Measurements from ENCODE around the gene CYP19A1.

The CYP19A1 gene

GRCh38 chr15:51227940-51228732 is 110.3 kb downstream of the CYP19A1 start:
- DNase-seq (ENCODE audit: low spot score), result peak; percentile 76
- in situ Hi-C loops (cut with MboI; ENCODE audit: low sequenced_read_pairs, unreplicated experiment), result no loop called here
- no peak for TF ChIP-seq CTCF (IDR thresholded peaks at IDR 0.05; ENCODE audit: borderline replicate concordance, control extremely low read depth, extremely low read depth, insufficient read depth, missing control alignments)

- no peak for TF ChIP-seq CTCF (IDR thresholded peaks at IDR 0.05; ENCODE audit: borderline replicate concordance, control extremely low read depth, extremely low read depth, insufficient read depth, missing control alignments)
- in situ Hi-C loops (cut with MboI; ENCODE audit: low sequenced_read_pairs, unreplicated experiment), result no loop called here
- no peak for DNase-seq (ENCODE audit: low spot score)
Measured at GRCh38 chr15:51226576-51227210, 111.7 kb downstream of the CYP19A1 start.

- in situ Hi-C loops (cut with MboI; ENCODE audit: low sequenced_read_pairs, unreplicated experiment), result no loop called here
- no peak for TF ChIP-seq CTCF (IDR thresholded peaks at IDR 0.05; ENCODE audit: borderline replicate concordance, control extremely low read depth, extremely low read depth, insufficient read depth, missing control alignments)
- DNase-seq (ENCODE audit: low spot score), result no peak
Measured at GRCh38 chr15:51224428-51224827, 114.0 kb downstream of the CYP19A1 start.

- in situ Hi-C loops (cut with MboI; ENCODE audit: low sequenced_read_pairs, unreplicated experiment), result no loop called here
- TF ChIP-seq CTCF (IDR thresholded peaks at IDR 0.05; ENCODE audit: borderline replicate concordance, control extremely low read depth, extremely low read depth, insufficient read depth, missing control alignments), result no peak
- no peak for DNase-seq (ENCODE audit: low spot score)
Measured at GRCh38 chr15:51223771-51224229, 114.6 kb downstream of the CYP19A1 start.

- in situ Hi-C loops (cut with MboI; ENCODE audit: low sequenced_read_pairs, unreplicated experiment), result no loop called here
- no peak for DNase-seq (ENCODE audit: low spot score)
- no peak for TF ChIP-seq CTCF (IDR thresholded peaks at IDR 0.05; ENCODE audit: borderline replicate concordance, control extremely low read depth, extremely low read depth, insufficient read depth, missing control alignments)
Measured at GRCh38 chr15:51218299-51218938, 120.0 kb downstream of the CYP19A1 start.

GRCh38 chr15:51212909-51213308 is 125.5 kb downstream of the CYP19A1 start:
- no peak for TF ChIP-seq CTCF (IDR thresholded peaks at IDR 0.05; ENCODE audit: borderline replicate concordance, control extremely low read depth, extremely low read depth, insufficient read depth, missing control alignments)
- in situ Hi-C loops (cut with MboI; ENCODE audit: low sequenced_read_pairs, unreplicated experiment), result no loop called here
- no peak for DNase-seq (ENCODE audit: low spot score)

All from GM13976 (cell line).